BJ (cell line): ENCODE data around the gene KIF17. TPM values are rescaled to one million over a fixed set of nuclear protein-coding genes. Genes with fewer than 3 reads are reported as not detected.

Experiments
- CTCF ChIA-PET: fragments of 350-600 bp; formaldehyde crosslinking; extraction: SDS; loops from one replicate; lab custom pipeline; 2021; ENCODE audit warnings: antibody characterized with exemption, inconsistent platforms; lab: Yijun Ruan, JAX
- POLR2A ChIA-PET: fragments of 300-600 bp; sonication (Branson Sonifier 250); formaldehyde crosslinking; extraction: SDS; loops from one replicate; lab custom pipeline; 2021; ENCODE audit warnings: antibody characterized with exemption; lab: Charles Lee
- DNase-seq: peaks from one replicate; pipeline ENCODE4 v3.0.0-alpha.2; 2011; ENCODE audit warnings: low read depth
- H3K27me3 ChIP-seq: 2 replicates; pipeline ENCODE4 v1.6.0; 2011; ENCODE audit warnings: low read length; ENCODE audit not compliant: control insufficient read depth, insufficient read depth
- H3K36me3 ChIP-seq: 2 replicates; pipeline ENCODE4 v1.5.1; 2011; ENCODE audit warnings: low read length; ENCODE audit not compliant: control insufficient read depth, insufficient read depth
- H3K4me3 ChIP-seq: 2 replicates; pipeline ENCODE4 v1.5.1; 2011; ENCODE audit warnings: low read depth, mild to moderate bottlenecking, control low read depth, low read length
- polyA plus RNA-seq: library from polyadenylated mRNA; depleted of rRNA; stranded (reverse); fragments of >200 nt; gene quantifications from 2 replicates; pipeline ENCODE4 v1.2.3, GENCODE V29; 2011
- TF ChIP-seq, protein P1 (sequence below): IDR thresholded peaks from 2 replicates; pipeline ENCODE4 v1.5.1; 2011; ENCODE audit warnings: low read depth, mild to moderate bottlenecking, control low read depth, inconsistent platforms, low read length, moderate library complexity; ENCODE audit not compliant: insufficient read depth

Gene KIF17
- polyA plus RNA-seq, 1 experiment = 3.7 TPM

DNA sequence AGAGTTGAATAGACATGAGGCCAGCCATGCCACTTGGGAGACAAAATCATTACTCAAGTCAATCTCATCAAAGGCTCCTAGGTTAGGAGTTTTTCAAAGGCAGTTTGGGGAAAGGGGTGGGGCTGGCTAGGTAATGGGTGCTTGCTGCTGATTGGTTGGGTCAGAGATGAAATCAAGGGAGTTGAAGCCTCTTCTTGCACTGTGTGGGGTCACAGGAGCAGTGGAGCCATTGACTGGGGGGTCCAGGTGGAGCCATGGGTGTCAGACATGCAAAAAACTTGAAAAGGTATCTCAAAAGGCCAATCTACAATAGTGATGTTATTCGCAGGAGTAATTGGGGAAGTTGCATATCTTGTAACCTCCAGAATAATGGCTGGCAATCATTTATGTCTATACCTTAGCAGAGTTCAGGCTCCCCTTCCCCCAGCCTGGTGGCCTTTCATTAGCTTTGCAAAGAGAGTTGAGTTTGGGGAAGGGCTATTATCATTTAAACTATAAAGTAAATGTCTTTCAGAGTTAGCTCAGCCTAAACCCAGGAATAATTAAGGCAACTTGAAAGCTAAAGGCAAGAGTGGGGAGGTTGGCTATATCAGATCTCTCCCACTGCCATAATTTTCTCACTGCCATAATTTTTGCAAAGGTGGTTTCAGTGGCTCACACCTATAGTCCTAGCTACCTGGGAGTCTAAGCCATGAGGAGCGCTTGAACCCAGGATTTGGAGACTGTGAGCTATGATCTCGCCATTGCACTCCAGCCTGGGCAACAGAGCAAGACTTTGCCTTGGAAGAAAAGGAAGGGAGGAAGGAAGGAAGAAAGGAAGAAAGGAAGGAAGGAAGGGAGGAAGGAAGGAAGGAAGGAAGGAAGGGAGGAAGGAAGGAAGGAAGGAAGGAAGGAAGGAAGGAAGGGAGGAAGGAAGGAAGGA is 92.4 kb downstream of the KIF17 start:
- no peaks in the 10 kb centered on the region for H3K36me3 ChIP-seq
- ChIA-PET POLR2A (no interaction called here), CTCF (interaction anchor here (1.0 to 2.6 kb wide), 4 partner anchors 7 to 50 kb away, joined by 3 to 7 read pairs (median 4); no protein-coding TSS in a partner anchor)
- no peaks in the 10 kb centered on the region for H3K27me3 ChIP-seq
- TF ChIP-seq, protein P1, sequence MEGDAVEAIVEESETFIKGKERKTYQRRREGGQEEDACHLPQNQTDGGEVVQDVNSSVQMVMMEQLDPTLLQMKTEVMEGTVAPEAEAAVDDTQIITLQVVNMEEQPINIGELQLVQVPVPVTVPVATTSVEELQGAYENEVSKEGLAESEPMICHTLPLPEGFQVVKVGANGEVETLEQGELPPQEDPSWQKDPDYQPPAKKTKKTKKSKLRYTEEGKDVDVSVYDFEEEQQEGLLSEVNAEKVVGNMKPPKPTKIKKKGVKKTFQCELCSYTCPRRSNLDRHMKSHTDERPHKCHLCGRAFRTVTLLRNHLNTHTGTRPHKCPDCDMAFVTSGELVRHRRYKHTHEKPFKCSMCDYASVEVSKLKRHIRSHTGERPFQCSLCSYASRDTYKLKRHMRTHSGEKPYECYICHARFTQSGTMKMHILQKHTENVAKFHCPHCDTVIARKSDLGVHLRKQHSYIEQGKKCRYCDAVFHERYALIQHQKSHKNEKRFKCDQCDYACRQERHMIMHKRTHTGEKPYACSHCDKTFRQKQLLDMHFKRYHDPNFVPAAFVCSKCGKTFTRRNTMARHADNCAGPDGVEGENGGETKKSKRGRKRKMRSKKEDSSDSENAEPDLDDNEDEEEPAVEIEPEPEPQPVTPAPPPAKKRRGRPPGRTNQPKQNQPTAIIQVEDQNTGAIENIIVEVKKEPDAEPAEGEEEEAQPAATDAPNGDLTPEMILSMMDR = no peak
- no peak for DNase-seq
- no peak overlapping the region for H3K4me3 ChIP-seq

DNA sequence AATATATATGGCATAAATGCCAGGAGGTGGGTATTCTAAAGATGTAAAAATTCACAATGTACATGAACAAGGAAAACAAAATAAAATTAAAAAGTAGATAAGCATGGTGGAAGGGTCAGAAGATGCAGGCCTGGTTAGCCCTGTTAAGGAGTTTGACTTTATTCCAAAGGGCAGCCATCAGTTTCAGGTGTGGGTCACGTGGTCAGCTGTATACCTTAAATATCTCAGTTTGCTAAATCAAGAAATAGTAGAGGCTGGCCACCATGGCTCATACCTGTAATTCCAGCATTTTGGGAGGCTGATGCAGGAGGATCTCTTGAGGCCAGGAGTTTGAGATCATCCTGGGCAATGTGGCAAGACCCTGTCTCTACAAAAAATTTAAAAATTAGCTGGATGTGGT is 93.1 kb downstream of the KIF17 start:
- CTCF ChIA-PET = interaction anchor here (1.0 to 2.6 kb wide), 3 partner anchors 8 to 50 kb away, joined by 4 to 7 read pairs (median 5); no protein-coding TSS in a partner anchor
- no peak for DNase-seq
- no peaks in the 10 kb centered on the region for H3K36me3 ChIP-seq
- no peak overlapping the region for H3K4me3 ChIP-seq
- TF ChIP-seq, protein P1 = no peak
- POLR2A ChIA-PET = no interaction called here
- no peaks in the 10 kb centered on the region for H3K27me3 ChIP-seq

DNA sequence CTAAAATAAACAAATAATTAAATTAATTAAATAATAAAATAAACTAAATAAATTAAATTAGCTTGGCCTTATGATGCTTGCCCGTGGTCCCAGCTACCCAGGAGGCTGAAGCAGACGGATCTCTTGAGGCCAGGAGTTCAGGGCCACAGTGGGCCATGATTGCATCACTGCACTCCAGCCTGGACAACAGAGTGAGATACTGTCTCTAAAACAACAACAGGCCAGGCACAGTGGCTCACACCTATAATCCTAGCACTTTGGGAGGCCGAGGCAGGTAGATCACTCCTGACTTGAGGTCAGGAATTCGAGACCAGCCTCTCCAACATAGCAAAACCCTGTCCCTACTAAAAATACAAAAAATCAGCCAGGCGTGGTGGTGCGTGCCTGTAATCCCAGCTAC is 96.8 kb downstream of the KIF17 start:
- CTCF ChIA-PET = interaction anchor here (1.7 to 3.1 kb wide), 2 partner anchors 12 kb away, joined by 12 to 21 read pairs; partner anchors contain the start of gene PINK1
- DNase-seq = no peak
- POLR2A ChIA-PET = no interaction called here
- Histone ChIP-seq H3K27me3 (no peaks in the 10 kb centered on the region), H3K4me3 (no peak overlapping the region), H3K36me3 (no peaks in the 10 kb centered on the region)
- TF ChIP-seq, protein P1 = no peak

DNA sequence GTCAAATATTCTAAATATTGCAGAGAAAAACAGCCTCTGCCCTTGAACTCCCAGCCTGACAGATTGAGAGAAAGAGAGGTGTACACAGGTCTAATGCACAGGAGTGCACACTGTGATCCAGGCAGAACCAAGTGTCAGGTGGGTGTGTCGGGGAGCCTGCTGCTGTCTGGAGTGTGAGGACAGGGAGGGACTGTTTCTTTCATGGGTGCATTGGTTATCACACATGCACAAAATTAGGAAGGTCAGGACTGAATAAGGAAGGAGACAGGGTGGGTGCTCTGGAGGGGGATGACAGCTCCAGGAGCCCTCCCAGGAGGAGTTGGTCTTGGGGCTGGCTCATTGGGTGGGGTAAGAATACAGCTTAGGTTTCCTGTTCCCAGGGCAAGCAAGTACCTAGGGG is 97.8 kb downstream of the KIF17 start:
- ChIA-PET POLR2A (no interaction called here), CTCF (interaction anchor here (1.9 to 3.1 kb wide), 2 partner anchors 10 to 13 kb away, joined by 5 to 21 read pairs; partner anchors contain the start of gene PINK1)
- Histone ChIP-seq H3K4me3 (no peak overlapping the region), H3K27me3 (no peaks in the 10 kb centered on the region), H3K36me3 (no peaks in the 10 kb centered on the region)
- TF ChIP-seq, protein P1 = no peak
- no peak for DNase-seq

DNA sequence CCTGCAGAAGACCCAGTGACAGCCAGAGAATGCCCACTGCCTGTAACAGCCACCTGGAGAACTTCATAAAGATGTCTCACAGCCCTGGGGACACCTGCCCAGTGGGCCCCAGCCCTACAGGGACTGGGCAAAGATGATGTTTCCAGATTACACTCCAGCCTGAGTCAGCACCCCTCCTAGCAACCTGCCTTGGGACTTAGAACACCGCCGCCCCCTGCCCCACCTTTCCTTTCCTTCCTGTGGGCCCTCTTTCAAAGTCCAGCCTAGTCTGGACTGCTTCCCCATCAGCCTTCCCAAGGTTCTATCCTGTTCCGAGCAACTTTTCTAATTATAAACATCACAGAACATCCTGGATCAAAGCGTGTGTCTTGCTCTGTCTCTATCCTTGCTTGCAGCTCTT is 99.3 kb downstream of the KIF17 start:
- POLR2A ChIA-PET = no interaction called here

More for the DNA sequence above, 99.3 kb downstream of the KIF17 start:
- CTCF ChIA-PET = interaction anchor here (0.9 to 3.1 kb wide), 4 partner anchors 12 to 44 kb away, joined by 4 to 21 read pairs (median 4); partner anchors contain the start of gene PINK1
- Histone ChIP-seq H3K27me3 (no peaks in the 10 kb centered on the region), H3K36me3 (no peaks in the 10 kb centered on the region), H3K4me3 (no peak overlapping the region)
- TF ChIP-seq, protein P1 = no peak
- DNase-seq = no peak
